Colon (tissue), 2 donors: ENCODE results near the gene RCBTB1.
"Not testable (repeated sequence)": the region's sequence is repeated elsewhere in the genome, so short reads cannot be mapped to it uniquely, and the experiment has no call there.

Experiments used
- FAIRE-seq: peaks from 2 replicates; lab custom pipeline; 2012; peaks lifted over from hg19 to GRCh38; lab: Jason Lieb, UNC
- donor health status: control.
- donor health status: control.

RCBTB1 gene

GRCh38 chr13:49585220-49586157 is at the start of gene RCBTB1:
TSS of gene RCBTB1 (minus strand) at chr13:49585558. CDS start at chr13:49567279, 18,279 bp downstream.
- FAIRE-seq = no peak

DNA sequence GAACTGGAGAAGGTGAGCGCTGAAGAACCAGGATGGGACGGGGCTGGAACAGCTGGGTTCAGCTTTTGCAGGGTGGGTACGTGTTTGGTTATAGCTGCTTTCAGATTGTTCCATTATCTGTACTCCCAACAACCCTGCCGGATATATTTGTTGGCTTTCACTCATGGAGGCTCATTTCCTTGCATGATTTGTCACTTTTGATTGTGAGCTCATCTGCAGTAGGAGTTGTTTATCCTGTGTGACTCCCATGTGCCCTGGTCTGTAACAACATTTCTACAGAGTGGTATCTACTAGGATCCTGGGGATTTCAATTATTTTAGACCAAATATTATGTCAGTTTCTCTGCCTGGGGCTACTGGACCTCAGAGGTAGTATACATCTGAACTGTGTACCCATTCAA is 48.4 kb upstream of the RCBTB1 start:
- no peak for FAIRE-seq

DNA sequence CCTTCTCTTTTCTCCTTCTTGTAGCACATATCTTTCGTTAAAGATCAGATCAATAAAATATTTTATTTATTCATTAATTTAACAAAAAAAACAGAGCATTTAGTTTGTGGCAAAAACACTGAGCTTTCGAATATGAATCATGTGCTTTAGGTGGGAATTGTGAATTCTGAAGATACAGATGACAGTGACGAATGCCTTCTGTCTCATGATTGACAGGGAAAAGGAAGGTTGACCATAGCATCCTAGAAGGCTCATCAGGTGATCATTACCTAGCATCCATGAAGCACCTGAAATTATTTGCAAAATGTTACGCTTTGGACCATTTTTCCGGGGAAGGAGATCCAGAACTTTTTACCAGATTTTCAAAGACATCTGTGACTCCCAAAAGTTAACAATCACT is 46.8 kb upstream of the RCBTB1 start:
- FAIRE-seq = no peak

DNA sequence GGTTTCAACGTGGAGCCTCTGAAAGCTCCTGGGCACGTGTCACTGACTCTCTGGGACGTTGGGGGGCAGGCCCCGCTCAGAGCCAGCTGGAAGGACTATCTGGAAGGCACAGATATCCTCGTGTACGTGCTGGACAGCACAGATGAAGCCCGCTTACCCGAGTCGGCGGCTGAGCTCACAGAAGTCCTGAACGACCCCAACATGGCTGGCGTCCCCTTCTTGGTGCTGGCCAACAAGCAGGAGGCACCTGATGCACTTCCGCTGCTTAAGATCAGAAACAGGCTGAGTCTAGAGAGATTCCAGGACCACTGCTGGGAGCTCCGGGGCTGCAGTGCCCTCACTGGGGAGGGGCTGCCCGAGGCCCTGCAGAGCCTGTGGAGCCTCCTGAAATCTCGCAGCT is 45.2 kb upstream of the RCBTB1 start:
- FAIRE-seq = no peak

GRCh38 chr13:49629947-49630346 is 44.6 kb upstream of the RCBTB1 start:
- FAIRE-seq = no peak

- no peak for FAIRE-seq
Measured at GRCh38 chr13:49629196-49629938, 44.0 kb upstream of the RCBTB1 start.

GRCh38 chr13:49627831-49628652 is 42.7 kb upstream of the RCBTB1 start, which contains the start of gene ARL11:
TSS of gene ARL11 (plus strand) at chr13:49628507. CDS start at chr13:49630448, 1,941 bp downstream.
- no peak for FAIRE-seq

DNA sequence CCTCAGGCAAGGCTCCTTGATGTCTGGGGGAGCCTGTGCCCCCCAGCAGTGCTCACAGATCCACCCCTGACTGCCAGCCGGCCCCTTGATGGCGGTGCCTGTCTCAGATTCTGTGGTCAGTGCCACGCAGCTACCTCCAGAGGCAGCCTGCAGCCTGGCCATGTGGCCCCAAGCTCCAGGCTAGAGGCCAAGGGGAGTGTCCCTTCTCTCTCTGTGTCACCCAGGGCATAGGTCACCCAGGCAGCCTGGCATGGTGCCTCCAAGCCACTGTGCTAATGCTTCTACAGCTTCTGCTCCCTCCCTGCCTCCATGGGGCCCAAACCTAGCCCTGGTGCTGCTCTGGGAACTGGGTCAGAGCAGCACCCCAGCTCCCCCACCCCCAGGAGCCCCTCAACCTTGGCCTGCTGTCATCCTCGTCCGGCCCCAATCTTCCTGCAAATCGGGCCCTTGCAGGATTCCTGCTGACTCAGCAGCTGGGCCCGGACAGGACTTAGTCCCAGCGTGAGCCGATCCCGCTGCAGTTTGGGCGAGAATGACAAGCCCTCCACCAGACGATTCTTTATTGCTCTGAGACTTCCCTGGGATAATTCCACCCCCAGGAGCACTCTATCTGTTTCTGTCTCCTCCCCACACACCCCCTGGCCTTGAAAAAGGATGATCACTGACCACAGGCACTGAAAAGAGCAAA is 40.2 kb upstream of the RCBTB1 start:
- FAIRE-seq = no peak

- no peak for FAIRE-seq
Measured at GRCh38 chr13:49624229-49624628, 38.9 kb upstream of the RCBTB1 start.

- no peak for FAIRE-seq
Measured at GRCh38 chr13:49622174-49622946, 37.0 kb upstream of the RCBTB1 start.

DNA sequence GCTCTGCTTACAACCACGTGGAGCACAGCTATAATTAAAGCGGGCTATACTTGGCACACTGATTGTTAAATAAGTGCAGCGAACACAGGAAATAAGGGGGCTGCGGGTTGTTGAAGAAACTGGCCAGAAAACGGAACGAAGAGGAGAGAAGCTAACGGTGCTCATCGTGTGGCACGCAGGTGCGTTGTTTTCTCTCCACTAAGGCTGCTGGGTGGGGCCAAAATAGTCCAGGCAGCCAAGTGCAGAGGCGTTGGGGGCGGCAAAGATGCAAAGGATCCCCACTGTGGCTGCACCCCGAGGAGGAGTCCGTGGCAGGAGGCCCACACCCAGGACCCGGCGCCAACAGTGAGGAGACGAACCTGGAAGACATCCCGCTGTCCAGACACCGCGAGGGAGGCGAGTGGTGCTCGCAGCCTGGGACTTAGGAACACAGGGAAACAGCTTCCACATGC is 34.8 kb upstream of the RCBTB1 start:
- no peak for FAIRE-seq

DNA sequence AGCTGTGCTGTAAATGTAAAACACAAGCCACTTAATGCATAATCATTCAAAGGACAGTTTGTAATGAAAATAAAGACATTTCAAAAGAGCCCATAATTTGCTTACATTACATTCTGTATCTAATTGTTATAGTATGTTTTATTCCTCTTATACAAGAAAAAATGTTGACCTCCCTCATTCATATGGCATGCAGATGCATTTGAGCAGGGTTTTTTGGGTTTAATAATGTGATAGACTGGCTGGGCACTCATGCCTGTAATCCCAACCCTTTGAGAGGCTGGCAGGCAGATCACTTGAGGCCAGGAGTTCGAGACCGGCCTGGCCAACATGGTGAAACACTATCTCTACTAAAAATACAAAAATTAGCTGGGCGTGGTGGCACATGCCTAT is 31.3 kb upstream of the RCBTB1 start:
- FAIRE-seq = no peak

DNA sequence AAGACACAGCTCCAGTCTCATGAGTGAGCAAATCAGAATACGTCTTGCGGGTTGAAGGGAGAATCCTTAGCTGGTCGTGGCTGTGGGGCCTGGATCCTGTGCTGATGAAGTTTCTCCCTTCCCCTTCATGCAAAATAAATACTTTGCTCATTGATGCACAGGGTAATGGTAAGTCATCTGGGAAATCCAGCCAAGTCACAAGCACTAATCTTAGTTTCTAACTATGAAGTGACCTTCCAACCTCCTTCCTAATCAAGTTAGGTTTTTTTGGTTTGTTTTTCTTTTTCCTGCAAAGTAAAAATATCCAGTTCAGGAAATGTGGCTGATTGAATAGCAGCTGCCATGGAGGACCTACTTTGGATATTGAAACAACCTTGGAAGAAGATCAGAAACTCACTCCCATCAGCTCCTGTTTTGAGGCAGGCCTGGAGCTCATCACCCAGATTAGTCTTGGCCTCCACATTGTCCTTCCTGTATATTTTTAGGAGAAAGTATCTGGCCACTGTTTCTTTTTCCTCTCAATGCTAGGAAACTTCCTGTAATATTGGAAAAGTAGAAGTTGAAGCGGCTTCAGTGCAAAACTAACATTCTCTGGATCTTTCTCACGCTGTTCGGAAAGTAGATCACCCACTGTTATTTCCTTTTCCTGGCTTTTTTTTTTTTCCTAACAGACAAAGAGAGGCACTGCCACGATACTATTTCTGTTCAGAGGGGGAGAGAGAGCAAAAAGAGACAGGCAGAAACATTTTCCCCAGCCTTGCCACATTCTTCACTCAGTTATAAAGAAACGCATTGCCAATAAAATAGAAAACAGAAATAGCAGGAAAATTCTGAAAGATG is 30.7 kb upstream of the RCBTB1 start:
- FAIRE-seq = no peak

- not testable (repeated sequence) for FAIRE-seq
Measured at GRCh38 chr13:49612042-49612441, 26.7 kb upstream of the RCBTB1 start.

DNA sequence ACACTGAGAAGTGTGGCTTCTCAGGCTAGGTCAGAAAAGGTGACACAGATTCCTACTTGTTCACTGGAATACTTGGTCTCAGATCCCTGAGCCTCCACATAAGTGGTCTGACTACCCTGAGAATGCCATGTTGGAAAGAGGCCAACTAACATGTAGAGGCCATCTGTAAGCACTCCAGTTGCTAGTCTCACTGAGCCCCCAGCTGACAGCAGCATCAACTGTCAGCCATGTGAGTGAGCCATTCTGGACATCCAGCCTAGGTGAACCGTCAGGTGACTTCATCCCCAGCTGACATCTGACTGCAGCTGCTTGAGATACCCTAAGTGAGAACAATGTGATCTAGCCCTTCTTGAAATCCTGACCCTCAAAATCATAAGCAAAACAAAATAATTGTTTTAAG is 24.8 kb upstream of the RCBTB1 start:
- FAIRE-seq = no peak

DNA sequence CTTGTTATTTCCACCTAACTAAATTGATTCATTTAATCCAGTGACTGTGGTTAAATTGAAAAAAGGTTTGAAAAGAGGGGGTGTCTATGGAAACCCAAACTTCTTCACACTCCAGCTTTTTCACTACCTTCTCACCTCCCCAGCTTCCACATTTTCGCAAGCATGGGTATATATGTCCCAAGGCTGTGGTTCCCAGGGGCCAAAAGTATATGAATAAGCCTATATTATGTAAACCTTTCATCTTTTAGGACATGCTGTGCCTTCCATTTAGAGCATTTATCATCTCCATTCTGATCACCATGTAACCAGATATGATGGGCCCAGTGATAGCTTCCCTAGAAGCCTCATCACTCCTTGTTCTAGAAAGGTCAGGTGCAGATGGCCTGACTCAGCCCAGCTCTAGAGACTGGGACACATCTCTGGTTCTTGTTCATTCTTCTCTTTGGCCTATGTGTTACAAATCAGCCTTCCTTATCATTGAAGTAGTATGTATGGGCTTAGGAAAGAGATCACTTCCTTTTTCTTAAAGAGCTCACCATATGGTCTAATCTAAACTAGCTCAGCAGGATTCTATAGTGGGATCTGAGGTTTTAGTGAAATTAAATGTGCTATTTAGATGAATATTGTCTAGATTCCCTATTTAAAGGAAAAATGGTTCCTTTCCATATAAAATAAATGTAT is 23.4 kb upstream of the RCBTB1 start:
- FAIRE-seq = no peak

DNA sequence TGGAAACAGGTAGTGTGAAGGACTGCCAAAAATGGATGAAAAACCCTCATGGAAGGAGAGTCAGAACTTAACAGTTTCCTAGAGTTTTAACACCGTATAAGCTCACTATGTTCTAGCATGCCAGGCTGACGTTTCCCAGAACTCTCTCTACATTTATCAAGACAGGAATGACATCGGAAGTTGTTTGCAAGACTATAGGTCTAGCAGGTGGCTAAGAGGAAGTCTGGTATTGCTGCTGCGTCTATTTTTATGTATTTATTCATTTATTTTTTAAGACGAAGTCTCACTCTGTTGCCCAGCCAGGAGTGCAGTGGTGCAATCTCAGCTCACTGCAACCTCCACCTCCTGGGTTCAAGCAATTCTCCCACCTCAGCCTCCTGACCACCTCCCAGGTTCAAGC is 22.4 kb upstream of the RCBTB1 start:
- no peak for FAIRE-seq

GRCh38 chr13:49606747-49607648 is 21.6 kb upstream of the RCBTB1 start:
- no peak for FAIRE-seq
